ENCODE results near the gene MRPS18B.

Gene MRPS18B

GRCh38 chr6:30646450-30647241 is 29.0 kb downstream of the MRPS18B start, which contains the start of gene C6orf136:
Gene C6orf136, plus strand, starts transcription at chr6:30647133. Its CDS starts 99 bp downstream, at chr6:30647232.
- Mint-ChIP-seq H3K27ac (peak within 1 kb of the TSS; percentile 88), H3K4me1 (peaks cover 28% of the 10 kb centered on the region), H3K36me3 (ENCODE audit: low read depth) (peaks cover 41% of the 10 kb centered on the region), H3K4me3 (peak within 1 kb of the TSS; percentile 89), H3K27me3 (ENCODE audit: low read depth, poor library complexity) (no peaks in the 10 kb centered on the region), H3K9me3 (no peaks in the 10 kb centered on the region)
- TF ChIP-seq CTCF (IDR thresholded peaks at IDR 0.05) = no peak
- peak; percentile 92 for DNase-seq

- Mint-ChIP-seq H3K9me3 (no peaks in the 10 kb centered on the region), H3K4me3 (peak overlapping the region; percentile 89), H3K27me3 (ENCODE audit: low read depth, poor library complexity) (no peaks in the 10 kb centered on the region), H3K36me3 (ENCODE audit: low read depth) (peaks cover 45% of the 10 kb centered on the region), H3K27ac (peak overlapping the region; percentile 69), H3K4me1 (peaks cover 28% of the 10 kb centered on the region)
- peak; percentile 81 for DNase-seq
- no peak for TF ChIP-seq CTCF (IDR thresholded peaks at IDR 0.05)
These were observed 29.8 kb downstream of the MRPS18B start for GRCh38 chr6:30647242-30648116.

- TF ChIP-seq CTCF (IDR thresholded peaks at IDR 0.05) = no peak
- H3K27ac Mint-ChIP-seq = no peak overlapping the region
These were observed 33.5 kb downstream of the MRPS18B start for GRCh38 chr6:30651143-30651542.

GRCh38 chr6:30654798-30655742 is 37.4 kb downstream of the MRPS18B start:
- Mint-ChIP-seq H3K4me1 (peaks cover 12% of the 10 kb centered on the region), H3K27me3 (ENCODE audit: low read depth, poor library complexity) (no peaks in the 10 kb centered on the region), H3K9me3 (no peaks in the 10 kb centered on the region), H3K4me3 (no peak overlapping the region), H3K36me3 (ENCODE audit: low read depth) (peaks cover 69% of the 10 kb centered on the region), H3K27ac (peak overlapping the region; percentile 79)
- no peak for DNase-seq
- no peak for TF ChIP-seq CTCF (IDR thresholded peaks at IDR 0.05)

More at GRCh38 chr6:30651143-30651542, 33.5 kb downstream of the MRPS18B start:
- no peak for DNase-seq
- Mint-ChIP-seq H3K27me3 (ENCODE audit: low read depth, poor library complexity) (no peaks in the 10 kb centered on the region), H3K4me1 (peaks cover 19% of the 10 kb centered on the region), H3K9me3 (no peaks in the 10 kb centered on the region), H3K4me3 (no peak overlapping the region), H3K36me3 (ENCODE audit: low read depth) (peaks cover 42% of the 10 kb centered on the region)

GRCh38 chr6:30655743-30656094 is 38.1 kb downstream of the MRPS18B start:
- peaks cover 72% of the 10 kb centered on the region for H3K36me3 Mint-ChIP-seq (ENCODE audit: low read depth)
- no peak overlapping the region for H3K4me3 Mint-ChIP-seq
- peaks cover 12% of the 10 kb centered on the region for H3K4me1 Mint-ChIP-seq
- H3K27me3 Mint-ChIP-seq (ENCODE audit: low read depth, poor library complexity) = no peaks in the 10 kb centered on the region
- no peak overlapping the region for H3K27ac Mint-ChIP-seq
- DNase-seq = no peak
- no peak for TF ChIP-seq CTCF (IDR thresholded peaks at IDR 0.05)
- no peaks in the 10 kb centered on the region for H3K9me3 Mint-ChIP-seq
